HCT116 (cell line): ENCODE measurements around the gene COX4I2. TPM values are rescaled to one million over a fixed set of nuclear protein-coding genes. Genes with fewer than 3 reads are reported as not detected.

ENCODE experiments used
- ATAC-seq: fragments of 200-7000 bp; cut with Tn5 transposase; 2 replicates; pipeline ENCODE4 v1.9.1; 2020; ENCODE audit warnings: mild to moderate bottlenecking, moderate library complexity
- BruUV-seq: library from RNA; stranded (reverse); fragments of 400-500 nt; replicated peaks from 2 replicates; lab custom pipeline; 2021; lab: Mats Ljungman, UMichigan
- CTCF ChIA-PET: fragments of 300-600 bp; sonication (Branson Sonifier 250); formaldehyde crosslinking; loops from one replicate; lab custom pipeline; 2021; ENCODE audit warnings: antibody characterized with exemption; lab: Charles Lee
- POLR2A ChIA-PET: fragments of 300-600, 350-600 bp; sonication (Branson Sonifier 250); formaldehyde crosslinking; loops from one replicate; lab custom pipeline; 2021; ENCODE audit warnings: antibody characterized with exemption; lab: Charles Lee
- RAD21 ChIA-PET, 2 experiments: fragments of 300-600 bp; sonication (Branson Sonifier 250); formaldehyde crosslinking; loops; one replicate each; lab custom pipeline; 2023; ENCODE audit warnings: low total read pairs in 2 of 2; ENCODE audit not compliant: uncharacterized antibody in 2 of 2, unreplicated experiment in 2 of 2, low non-redundant PET in 1 of 2; lab: Charles Lee
- DNase-seq: peaks from one replicate; pipeline ENCODE4 v3.0.0-alpha.2; 2010; ENCODE audit warnings: low read depth, low spot score
- H2AFZ ChIP-seq: fragments of 200-600 bp; shearing (Covaris generic), sonication (generic); 2 replicates; pipeline ENCODE4 v1.6.1; 2017; ENCODE audit warnings: low read depth, mixed run types, mixed read lengths, antibody characterized with exemption, low read length; ENCODE audit not compliant: poor library complexity, severe bottlenecking
- H3K27ac ChIP-seq: 2 replicates; pipeline ENCODE4 v1.5.1; 2012; ENCODE audit warnings: low read depth, low read length
- H3K27me3 ChIP-seq: fragments of 200-600 bp; sonication (generic); 2 replicates; pipeline ENCODE4 v1.6.1; 2016; ENCODE audit warnings: mixed run types, low read length, mixed read lengths; ENCODE audit not compliant: insufficient read depth
- H3K36me3 ChIP-seq, 2 experiments: fragments of 200-500 bp in 1 of 2; fragments of 200-600 bp in 1 of 2; sonication (Bioruptor generic) in 1 of 2; sonication (generic) in 1 of 2; 2 replicates each; pipeline versions ENCODE4 v1.5.1 to v1.6.1; 2014 to 2016; ENCODE audit warnings: low read length in 2 of 2, inconsistent platforms in 1 of 2, mixed read lengths in 1 of 2, mixed run types in 1 of 2; ENCODE audit not compliant: insufficient read depth in 2 of 2, control insufficient read depth in 1 of 2
- H3K4me1 ChIP-seq, 2 experiments: fragments of 200-600 bp in 1 of 2; sonication (generic) in 1 of 2; 2 replicates each; pipeline versions ENCODE4 v1.5.1 to v1.6.1; 2012 to 2017; ENCODE audit warnings: low read length in 2 of 2, inconsistent platforms in 1 of 2, mild to moderate bottlenecking in 1 of 2, mixed read lengths in 1 of 2, mixed run types in 1 of 2, moderate library complexity in 1 of 2; ENCODE audit not compliant: insufficient read depth in 2 of 2, control insufficient read depth in 1 of 2
- H3K4me2 ChIP-seq: fragments of 200-600 bp; sonication (generic); 2 replicates; pipeline ENCODE4 v1.6.1; 2017; ENCODE audit warnings: mixed run types, low read length, mixed read lengths
- H3K4me3 ChIP-seq, 2 experiments: fragments of 200-600 bp in 1 of 2; sonication (generic) in 1 of 2; replicated peaks in 1 of 2; 2 replicates each; pipeline ENCODE4 v1.5.1; 2011 to 2016; ENCODE audit warnings: low read length in 2 of 2, control low read depth in 1 of 2, low read depth in 1 of 2, mild to moderate bottlenecking in 1 of 2, mixed read lengths in 1 of 2, mixed run types in 1 of 2
- H3K79me2 ChIP-seq: fragments of 200-600 bp; sonication (generic); 2 replicates; pipeline ENCODE4 v1.6.1; 2017; ENCODE audit warnings: mild to moderate bottlenecking, mixed run types, low read length, moderate library complexity, mixed read lengths; ENCODE audit not compliant: insufficient read depth
- H3K9ac ChIP-seq: fragments of 200-600 bp; sonication (generic); 2 replicates; pipeline ENCODE4 v1.6.1; 2016; ENCODE audit warnings: low read length, mixed read lengths
- H3K9me2 ChIP-seq: fragments of 200-600 bp; sonication (generic), shearing (Covaris generic); 2 replicates; pipeline ENCODE4 v1.6.1; 2017; ENCODE audit warnings: mixed run types, mild to moderate bottlenecking, moderate library complexity; ENCODE audit not compliant: insufficient read depth
- H3K9me3 ChIP-seq, 2 experiments: fragments of 200-500 bp in 1 of 2; fragments of 200-600 bp in 1 of 2; sonication (Bioruptor generic) in 1 of 2; sonication (generic) in 1 of 2; 2 replicates each; pipeline ENCODE4 v1.6.1; 2014 to 2017; ENCODE audit warnings: low read length in 2 of 2, mixed read lengths in 2 of 2, inconsistent platforms in 1 of 2, low read depth in 1 of 2, mild to moderate bottlenecking in 1 of 2, mixed run types in 1 of 2, moderate library complexity in 1 of 2; ENCODE audit not compliant: control insufficient read depth in 1 of 2, insufficient read depth in 1 of 2
- H4K20me1 ChIP-seq: fragments of 200-600 bp; sonication (generic), shearing (Covaris generic); 2 replicates; pipeline ENCODE4 v1.6.1; 2017; ENCODE audit warnings: mixed run types, mild to moderate bottlenecking, moderate library complexity; ENCODE audit not compliant: insufficient read depth
- CBX3 ChIP-seq: IDR thresholded peaks from 2 replicates; pipeline ENCODE4 v1.6.1; 2012; ENCODE audit warnings: low read depth
- CEBPB ChIP-seq: IDR thresholded peaks from 2 replicates; pipeline ENCODE4 v1.6.1; 2012; ENCODE audit warnings: low read depth
- EGR1 ChIP-seq: IDR thresholded peaks from 2 replicates; pipeline ENCODE4 v1.6.1; 2012; ENCODE audit warnings: low read depth
- EZH2 ChIP-seq: fragments of 200-600 bp; sonication (generic); IDR thresholded peaks from 2 replicates; pipeline ENCODE4 v1.6.1; 2017; ENCODE audit warnings: antibody characterized with exemption, mixed run types
- FOSL1 ChIP-seq: IDR thresholded peaks from 2 replicates; pipeline ENCODE4 v1.6.1; 2012; ENCODE audit warnings: low read depth
- POLR2AphosphoS5 ChIP-seq: IDR thresholded peaks from 2 replicates; pipeline ENCODE4 v1.6.1; 2011; ENCODE audit warnings: mild to moderate bottlenecking, low read depth, low read length, moderate library complexity
- SIN3A ChIP-seq: IDR thresholded peaks from 2 replicates; pipeline ENCODE4 v1.6.1; 2012; ENCODE audit warnings: low read depth
- intact Hi-C: fragments of 100-400 bp; cut with micrococcal nuclease; formaldehyde crosslinking; loops from 2 replicates; pipeline ENCODE4 v1.10.0; 2022
- total RNA-seq: library from RNA; stranded (reverse); gene quantifications from one replicate; pipeline ENCODE4 v1.2.1, GENCODE V29; 2021; ENCODE audit not compliant: unreplicated experiment
- TF ChIP-seq, protein P1 (sequence below): IDR thresholded peaks from 2 replicates; pipeline ENCODE4 v1.6.1; 2012

Gene COX4I2
- total RNA-seq, 1 experiment from 2014 or later: not detected

- Histone ChIP-seq H3K4me2 (peak overlapping the region; percentile 46), H3K27ac (peak overlapping the region; percentile 55), H4K20me1 (no peaks in the 10 kb centered on the region), H3K9me2 (no peaks in the 10 kb centered on the region), H3K9me3 (no peaks in the 10 kb centered on the region), H3K36me3 (peaks cover 0 to 64% of the 10 kb centered on the region in 2 experiments; a peak in 2 of 4 replicates), H2AFZ (no peak overlapping the region), H3K4me1 (peaks cover 62 to 95% of the 10 kb centered on the region in 2 experiments), H3K4me3 (no peak overlapping the region), H3K27me3 (no peaks in the 10 kb centered on the region), H3K79me2 (peaks cover 99% of the 10 kb centered on the region), H3K9ac (peak overlapping the region; percentile 26; the same call in 1 of the 2 replicates)
- TF ChIP-seq EZH2 (no peak), CEBPB (no peak), CBX3 (no peak), POLR2AphosphoS5 (peak; percentile 30), FOSL1 (no peak), SIN3A (no peak), EGR1 (no peak)
- TF ChIP-seq, protein P1, sequence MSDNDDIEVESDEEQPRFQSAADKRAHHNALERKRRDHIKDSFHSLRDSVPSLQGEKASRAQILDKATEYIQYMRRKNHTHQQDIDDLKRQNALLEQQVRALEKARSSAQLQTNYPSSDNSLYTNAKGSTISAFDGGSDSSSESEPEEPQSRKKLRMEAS: 0 out of 2 replicates have a peak, but pooled peaks have one; percentile 19
- CTCF ChIA-PET: interaction anchor here (1.6 kb wide), 1 partner anchor 14 kb away, joined by 5 read pairs; no protein-coding TSS in a partner anchor
- POLR2A ChIA-PET: interaction anchor here (0.7 kb wide), 2 partner anchors 10 to 64 kb away, joined by 3 to 5 read pairs; no protein-coding TSS in a partner anchor
- RAD21 ChIA-PET: interaction anchor here (0.6 to 1.4 kb wide), 2 partner anchors 21 to 49 kb away, joined by 3 read pairs; no protein-coding TSS in a partner anchor
- BruUV-seq: no TSS peak
- intact Hi-C loops: no loop called here
- DNase-seq (no peak), ATAC-seq (no peak)
Measured at GRCh38 chr20:31674895-31675827, 37.4 kb downstream of the COX4I2 start.
